HL-60/S4 (cell line): ENCODE data around the gene GRAMD4.

Experiments
- in situ Hi-C: fragments of 300-500 bp; cut with MboI; formaldehyde crosslinking; loops from 2 replicates; pipeline ENCODE4 v1.14.3; 2022; ENCODE audit warnings: low sequenced_read_pairs

GRAMD4 gene

DNA sequence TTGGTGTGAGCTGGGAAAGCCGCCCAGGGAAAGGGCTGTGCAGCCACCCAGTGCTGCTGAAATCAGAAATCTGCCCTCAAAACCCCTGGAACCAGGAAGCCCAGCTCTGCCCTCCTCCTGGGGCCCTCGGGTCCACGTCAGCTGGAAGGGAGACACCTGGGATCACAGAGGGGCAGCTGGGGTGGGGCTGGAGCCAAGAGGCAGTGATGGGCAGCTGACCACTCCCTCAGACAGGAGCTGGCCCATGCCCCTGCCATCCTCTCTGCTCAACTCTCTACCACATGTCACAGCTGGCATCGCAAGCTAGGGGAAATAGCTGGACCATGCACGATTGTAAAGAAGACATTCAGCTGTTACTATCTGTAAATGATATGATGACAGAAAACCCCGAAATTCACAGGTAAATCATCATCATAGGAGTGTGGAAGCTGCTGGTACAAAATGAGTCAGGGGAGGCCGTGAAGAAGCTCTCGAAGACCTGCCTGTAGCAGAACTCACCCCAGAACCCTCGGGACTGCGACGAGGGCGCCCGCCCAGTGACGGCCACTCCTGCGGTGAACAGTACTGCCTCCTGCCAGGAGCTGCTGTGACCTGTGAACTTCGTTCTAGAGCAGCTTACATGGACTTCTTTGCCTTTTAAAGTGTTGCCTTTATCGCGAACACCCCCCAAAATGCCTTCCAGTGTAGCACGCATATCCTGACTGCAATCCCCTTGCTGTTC is 62.0 kb downstream of the GRAMD4 start:
- in situ Hi-C loops: loop anchor here (10.0 kb wide), 1 partner anchor 117 kb away; no protein-coding TSS in a partner anchor

DNA sequence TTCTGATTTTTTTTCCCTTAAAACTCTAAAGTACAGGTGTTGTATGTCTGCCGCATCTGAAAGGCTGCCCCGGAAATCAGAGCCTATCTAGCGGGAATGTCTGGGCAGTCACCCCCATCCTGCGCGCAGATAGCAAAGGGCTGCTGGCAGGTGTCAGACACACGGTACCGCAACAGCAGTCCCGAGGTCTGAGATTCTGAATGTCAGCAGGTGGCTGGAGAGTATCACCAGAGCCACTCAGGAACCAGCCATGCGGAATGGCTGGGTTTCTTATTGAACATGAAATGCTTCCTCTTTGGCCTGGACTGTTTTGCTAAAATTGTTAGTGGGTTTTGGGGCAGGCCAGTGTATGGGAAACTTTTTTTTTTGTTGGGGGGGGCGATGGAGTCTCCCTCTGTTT is 64.5 kb downstream of the GRAMD4 start:
- in situ Hi-C loops: loop anchor here (10.0 kb wide), 1 partner anchor 120 kb away; no protein-coding TSS in a partner anchor

DNA sequence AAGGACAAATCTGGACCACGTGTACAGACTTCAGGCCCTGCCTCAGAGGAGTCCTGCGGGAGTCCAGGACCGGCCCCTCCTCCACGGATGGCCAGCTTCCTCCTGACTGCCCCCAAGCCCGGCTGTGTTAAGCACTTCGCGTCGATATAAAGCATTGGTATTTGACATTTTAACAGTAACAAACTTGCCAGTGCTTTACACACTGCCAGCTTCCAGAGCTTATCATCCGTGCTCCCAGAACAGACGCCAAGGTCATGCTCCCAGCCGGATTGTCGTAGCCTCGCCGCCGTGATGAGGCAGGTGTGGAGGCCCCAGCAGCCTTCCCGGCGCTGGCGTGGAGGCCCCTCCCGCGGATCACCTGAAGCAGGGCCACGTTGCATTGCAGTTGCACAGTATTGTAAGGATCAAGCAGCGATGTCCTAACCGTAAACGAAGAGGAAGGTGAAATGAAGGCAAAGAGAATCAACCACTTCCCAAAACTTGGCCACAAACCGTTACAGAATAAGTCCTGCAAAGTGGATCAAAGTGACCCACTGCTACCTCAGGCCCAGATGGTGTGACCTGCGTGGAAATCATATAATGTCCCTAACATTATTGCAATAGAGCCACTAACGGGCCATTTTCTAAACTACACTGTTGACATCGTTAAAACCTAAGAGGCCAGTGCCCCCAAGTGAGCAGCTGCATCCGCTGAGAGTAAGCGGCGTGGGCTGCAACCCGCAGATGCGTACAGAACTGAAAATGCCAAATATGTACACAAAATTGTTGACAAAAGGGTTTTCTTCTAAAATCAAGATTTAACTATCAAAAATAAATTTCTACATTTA is 66.2 kb downstream of the GRAMD4 start:
- in situ Hi-C loops: loop anchor here (10.0 kb wide), 1 partner anchor 122 kb away; no protein-coding TSS in a partner anchor

DNA sequence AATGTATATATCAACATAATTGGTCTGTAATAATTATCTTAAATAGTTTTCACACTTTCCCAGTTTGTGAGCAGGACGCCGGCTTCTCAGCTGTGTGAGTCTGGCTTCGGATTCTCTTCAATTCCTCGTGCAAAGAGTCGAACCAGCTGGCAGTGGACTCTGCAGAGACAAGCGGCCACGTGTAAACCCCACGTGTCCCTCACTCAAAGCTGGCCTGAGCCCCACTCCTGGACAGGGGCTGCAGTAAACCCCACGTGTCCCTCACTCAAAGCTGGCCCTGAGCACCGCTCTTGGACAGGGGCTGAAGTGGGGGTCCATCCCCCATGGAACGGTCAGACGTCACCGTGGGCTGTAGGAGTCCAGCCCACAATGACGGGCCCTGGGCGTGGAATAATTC is 66.9 kb downstream of the GRAMD4 start:
- in situ Hi-C loops: loop anchor here (10.0 kb wide), 1 partner anchor 122 kb away; no protein-coding TSS in a partner anchor

DNA sequence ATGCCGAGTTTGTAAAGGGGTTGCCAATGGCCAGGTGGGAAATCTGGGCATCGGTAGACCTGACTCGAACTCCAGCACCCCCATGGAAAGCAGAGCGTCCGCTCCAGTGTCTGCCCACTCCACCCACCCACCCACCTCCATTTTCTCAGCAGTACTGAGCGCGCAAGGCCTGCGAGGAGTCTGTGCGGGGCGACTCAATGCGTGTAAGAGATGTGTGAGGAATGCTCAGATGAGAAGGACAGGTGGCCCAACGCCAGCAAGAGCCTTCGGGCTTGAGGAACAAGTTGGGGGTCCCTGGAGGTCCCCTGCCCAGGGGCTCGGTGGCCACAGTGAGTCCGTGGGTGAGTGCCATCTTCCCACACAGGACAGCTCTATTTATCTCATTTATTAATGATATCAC is 67.3 kb downstream of the GRAMD4 start:
- in situ Hi-C loops: loop anchor here (10.0 kb wide), 1 partner anchor 123 kb away; no protein-coding TSS in a partner anchor

DNA sequence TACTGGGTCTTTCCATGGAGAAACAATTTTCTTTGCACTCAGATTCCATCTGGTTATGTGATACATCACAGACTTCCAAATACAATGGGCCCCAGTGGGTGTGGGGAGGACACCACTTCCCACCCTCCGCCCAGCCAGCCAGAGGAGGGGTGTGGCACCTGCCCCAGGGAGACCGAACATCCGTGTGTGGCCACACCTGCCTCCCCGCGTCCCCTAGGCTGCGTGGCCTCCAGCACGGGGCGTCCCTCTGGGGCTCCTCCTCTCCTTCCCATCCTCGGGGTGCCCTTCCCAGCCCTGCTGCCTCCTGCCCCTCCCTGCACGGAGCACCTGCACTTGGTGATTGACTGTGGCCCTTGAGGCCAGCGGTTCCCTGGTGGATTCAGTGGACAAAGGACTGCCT is 68.8 kb downstream of the GRAMD4 start:
- in situ Hi-C loops: loop anchor here (10.0 kb wide), 1 partner anchor 124 kb away; no protein-coding TSS in a partner anchor

DNA sequence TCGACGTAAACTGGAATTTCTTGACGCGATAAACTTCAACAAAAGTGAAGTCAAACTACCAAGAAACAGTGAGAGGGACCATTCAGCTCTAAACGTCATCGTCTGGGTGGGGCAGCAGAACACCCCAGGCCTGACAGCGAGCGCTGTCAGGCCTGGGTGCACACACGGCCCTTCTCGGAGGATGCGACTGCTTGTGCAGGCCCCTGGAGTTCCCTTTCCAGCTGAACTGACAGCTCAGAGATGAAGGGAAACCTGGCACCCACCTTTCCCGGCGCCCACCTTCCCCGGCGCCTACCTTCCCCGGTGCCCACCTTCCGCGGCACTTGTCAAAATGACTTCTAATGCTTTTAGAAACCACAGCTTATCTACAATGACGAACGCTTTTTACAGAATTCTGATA is 70.0 kb downstream of the GRAMD4 start:
- in situ Hi-C loops: no loop called here

DNA sequence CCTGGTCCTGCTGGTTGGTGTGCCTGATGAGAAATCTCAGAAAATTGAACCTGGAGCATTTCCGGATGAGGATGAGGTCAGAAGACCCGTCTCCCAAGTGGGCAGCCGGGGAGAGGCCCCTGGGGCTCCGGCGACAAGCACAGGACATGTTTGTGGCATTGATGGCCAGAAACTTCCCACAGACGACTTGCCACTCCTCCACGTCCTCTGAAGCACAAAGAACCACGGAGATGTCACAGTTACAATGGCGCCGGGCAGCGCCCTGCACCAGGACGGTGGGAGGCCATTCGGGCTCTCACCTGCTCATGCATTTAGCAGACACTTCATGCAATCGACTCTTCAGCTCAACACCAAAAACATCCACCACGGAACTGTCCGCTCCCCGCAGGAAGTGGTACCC is 71.4 kb downstream of the GRAMD4 start:
- in situ Hi-C loops: no loop called here

DNA sequence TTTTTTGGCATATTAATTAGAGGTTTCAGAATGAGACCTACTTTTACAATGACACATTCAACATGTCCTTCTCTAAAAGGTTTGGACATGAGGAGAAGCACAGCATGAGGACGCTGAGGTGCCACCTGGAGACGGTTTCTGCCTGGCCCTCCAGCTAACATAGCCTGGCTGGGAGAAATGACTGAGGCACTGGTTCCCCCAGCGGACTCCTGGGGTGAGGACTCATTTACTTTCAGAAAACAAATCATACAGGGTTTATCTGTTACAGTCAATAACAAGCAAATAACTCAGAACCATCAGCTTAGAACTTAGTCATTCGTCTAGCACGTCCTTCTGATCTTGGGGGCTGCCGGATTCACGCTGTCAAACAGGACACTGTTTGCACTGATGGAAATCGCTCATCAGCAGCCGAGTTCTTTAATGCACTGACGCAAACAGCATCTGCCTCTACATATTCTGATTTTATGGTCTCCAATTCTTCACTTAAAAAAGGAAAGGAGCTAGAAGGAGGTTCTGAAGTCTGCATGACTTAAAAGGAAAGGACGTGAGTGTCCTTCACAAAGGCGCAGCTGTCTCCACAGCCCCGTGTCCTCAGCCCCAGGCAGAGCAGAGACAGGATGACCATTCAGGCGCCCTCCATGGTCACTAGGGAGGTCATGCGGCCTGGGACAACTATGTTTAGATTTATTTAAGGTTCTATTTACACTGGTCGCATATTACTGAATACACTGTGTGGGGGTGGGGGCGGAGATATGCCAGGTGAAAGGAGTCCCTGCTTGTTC is 73.6 kb downstream of the GRAMD4 start:
- in situ Hi-C loops: no loop called here

DNA sequence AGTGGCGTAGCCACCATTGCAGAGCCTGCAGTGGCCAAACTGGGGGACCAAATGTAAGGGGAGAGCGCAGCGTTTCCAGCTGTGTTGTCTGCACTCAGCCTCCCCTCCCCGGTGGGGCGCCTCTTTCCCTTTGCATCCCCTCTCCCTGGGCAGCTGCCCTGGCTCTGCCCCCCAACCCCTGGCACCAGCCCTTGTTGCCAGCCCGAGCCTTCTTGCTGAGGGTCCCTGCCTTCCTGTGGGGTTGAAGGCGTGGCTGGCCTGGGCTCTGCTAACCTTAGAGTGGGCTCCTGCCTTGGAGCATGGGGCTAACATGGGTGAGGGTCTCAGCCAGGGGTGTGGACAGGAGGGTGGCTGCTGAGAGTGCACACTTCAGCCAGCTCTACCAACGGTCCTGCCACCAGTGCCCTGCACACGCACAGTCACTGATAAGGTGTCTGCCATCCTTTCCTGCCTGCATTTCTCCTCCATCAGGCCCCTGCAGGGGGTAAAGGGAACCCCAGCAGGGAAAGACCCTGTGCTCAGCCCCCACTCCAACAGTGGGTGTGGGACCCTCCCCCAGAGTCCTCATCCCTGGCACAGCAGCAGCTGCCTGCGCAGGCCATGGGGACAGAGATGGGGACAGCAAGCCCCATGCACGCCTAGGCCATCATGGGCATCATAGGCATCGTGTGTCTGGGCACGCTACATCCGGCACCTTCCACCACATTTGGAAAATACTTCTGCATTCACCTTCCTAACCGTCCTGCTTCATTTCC is 74.4 kb downstream of the GRAMD4 start:
- in situ Hi-C loops: no loop called here

DNA sequence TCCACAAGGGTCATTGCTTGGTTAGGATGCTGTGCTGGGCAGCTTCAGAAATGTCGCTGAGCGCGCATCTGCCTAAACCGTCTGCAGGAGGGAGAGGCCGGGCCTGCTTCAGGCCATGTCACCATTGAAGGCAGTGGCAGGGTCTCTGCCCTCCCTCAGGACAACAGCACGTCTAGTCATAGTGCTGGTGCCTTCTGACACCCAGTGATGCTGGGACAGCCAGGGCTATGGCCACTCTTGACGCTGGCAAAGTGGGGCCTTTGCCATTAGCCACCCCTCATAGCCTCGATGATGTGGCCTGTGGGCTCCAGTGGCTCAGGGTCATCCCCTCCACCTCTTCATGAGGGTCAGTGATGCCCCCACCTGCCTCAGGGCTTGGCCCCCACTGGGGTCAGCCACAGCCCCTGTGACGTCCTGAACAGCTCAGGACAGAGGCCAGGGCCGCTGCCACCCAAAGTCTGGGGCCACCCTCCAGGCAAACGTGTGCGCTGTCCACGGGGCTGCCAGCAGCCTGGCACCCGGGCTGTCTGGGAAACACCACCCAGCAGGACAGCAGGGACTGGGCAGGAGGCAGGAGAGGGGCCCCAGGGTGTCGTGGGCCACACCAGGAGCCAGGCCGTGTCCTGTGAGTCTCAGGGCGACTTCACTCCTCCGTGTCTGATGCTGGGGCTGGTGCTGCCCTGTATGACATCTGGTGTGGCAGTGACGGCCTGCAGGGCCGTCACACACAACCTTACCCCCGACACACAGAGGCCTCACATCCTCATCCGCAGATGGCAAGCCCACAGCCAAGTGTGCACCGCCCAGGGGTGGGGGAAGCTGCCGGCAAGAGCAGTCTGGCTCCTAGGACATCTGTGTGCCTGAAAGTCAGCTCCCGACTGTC is 75.4 kb downstream of the GRAMD4 start:
- in situ Hi-C loops: no loop called here

DNA sequence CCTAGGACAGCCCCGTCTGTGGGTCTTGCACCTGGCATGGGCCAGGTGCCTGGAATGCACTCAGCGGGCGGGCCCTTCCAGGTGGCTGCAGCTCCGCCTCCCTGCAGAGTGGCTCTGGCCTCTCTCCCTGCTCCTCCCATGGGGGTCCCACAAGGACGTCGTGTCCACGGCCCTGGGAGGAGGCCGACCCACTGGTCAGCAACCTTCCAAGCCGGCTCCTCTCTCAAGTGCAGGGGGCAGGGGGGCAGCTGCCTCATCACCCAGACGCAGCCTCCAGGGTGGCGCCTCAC is 76.0 kb downstream of the GRAMD4 start:
- in situ Hi-C loops: no loop called here

DNA sequence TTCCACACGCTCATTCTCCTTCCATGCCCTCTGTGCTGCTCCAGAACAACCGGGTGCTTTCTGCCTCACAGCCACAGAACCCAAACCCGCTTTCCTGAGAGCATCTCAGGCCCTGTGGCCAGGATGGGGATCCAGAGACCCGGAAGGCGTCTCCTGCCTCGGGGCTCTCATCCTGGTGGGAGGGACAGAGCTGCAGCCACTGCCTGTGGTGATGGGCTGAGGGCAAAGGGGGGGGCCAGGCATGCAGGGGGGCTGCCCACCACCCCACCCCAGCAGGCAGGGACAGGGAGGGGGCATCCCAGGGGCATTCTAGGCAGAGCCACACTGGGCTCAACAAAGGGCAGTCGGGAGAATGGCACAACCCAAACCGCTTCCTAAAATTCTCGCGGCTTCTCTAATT is 76.4 kb downstream of the GRAMD4 start:
- in situ Hi-C loops: no loop called here

DNA sequence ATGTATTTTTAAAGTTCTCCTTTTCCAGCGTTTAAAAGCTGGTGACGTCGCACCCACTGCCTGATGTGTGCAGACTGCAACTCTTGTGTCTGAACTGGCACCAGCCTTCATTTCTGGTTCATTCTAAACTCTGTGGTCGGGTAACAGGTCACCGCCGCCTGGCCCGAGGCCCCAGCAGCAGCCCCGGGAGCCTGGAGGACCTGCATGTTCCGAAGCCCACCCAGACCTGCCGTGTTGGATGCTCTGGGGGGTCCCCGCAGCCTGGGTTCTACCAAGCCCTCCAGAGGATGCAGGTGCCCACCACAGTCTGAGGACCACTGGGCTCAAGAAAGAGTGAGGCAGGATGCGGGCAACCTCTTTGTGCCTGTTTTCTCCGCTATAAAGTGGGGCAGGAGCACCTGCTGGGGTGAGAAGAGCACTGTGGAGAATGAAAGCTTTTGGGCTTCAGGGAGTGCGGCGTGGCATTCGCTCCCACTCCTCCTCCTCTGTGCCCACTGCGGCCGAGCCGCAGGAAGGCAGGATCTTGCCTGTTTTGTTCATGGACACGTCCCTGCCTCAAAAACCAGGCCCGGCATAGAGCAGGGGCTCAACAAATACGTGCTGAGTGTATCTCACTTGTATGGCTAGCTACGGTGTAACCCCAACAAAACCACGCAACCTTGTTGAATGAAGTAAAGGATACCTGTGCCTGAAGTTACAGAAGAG is 77.8 kb downstream of the GRAMD4 start:
- in situ Hi-C loops: no loop called here

DNA sequence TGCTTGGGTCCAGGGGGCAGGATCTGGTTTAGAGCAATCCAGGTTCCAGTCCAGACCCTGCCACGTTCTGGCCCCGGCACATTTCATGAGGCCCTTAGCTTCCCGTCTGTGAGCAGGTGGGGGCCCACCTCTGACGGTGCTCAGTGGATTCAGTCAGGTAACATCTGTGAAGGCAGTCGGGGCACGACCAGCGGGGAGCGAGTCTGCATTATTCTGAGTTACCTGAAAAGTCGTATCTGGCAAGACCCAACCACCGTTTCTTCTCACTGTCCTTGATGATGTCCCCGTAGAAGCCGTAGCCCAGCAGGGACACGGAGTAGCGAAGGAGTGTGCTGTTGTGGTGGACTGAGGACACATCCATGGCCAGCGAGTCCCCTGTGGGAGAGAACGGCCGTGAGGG is 78.9 kb downstream of the GRAMD4 start:
- in situ Hi-C loops: no loop called here

DNA sequence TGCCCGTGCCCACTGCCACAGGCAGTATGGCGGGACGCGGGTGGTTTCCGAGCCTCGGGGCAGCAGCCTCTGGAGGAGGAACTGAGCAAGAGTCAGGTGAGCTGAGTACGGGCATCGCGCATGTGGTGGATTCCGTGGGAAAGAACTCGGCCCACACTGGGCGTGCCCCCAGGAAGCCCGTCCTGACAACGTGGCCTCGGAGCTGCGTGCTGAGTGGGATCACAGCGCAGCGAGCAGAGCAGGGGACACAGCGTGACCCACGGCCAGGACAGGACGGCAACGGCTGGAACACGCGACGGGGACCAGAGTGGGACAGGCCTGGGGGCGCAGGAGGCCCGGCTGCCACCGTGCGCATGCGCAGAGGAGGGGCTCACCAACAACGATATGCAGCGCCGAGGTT is 81.1 kb downstream of the GRAMD4 start:
- in situ Hi-C loops: no loop called here

DNA sequence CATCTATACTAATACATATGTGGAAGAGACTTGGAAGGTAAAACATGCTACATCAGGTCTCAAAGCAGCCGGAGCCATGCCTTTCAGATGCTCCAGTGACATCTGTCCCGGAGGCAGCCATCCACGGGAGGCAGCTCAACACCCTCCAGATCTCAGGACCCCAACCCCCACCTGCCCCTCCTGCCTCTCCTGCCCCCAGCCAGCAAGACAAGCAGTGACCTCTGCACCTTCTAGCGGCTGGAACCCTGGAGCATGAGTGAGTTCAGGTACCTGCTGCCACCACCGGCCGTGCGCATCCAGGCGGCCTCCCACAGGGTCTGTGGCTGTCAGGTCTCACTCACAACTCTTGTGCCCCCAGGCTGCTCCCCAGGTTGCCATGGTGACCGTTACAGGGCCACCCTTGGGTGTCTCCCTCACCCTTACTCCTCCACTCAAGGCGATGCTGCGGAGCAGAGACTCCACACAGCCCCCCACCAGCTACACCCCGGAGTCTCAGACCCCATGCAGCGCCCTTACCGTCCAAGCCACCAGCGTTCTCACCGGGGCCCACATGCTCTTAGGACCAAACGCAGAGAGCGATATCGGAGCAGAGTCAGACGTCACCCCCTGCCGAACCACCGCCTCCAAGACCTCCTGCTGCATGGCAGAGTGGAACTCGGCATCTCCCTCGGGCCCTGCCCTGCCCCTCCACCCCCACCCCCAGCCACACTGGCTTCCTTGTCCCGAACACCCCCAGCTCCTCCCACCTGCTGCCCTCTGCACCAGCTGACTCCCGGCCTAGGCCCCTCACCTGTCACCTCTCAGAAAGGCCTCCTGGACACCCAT is 83.2 kb downstream of the GRAMD4 start:
- in situ Hi-C loops: no loop called here

DNA sequence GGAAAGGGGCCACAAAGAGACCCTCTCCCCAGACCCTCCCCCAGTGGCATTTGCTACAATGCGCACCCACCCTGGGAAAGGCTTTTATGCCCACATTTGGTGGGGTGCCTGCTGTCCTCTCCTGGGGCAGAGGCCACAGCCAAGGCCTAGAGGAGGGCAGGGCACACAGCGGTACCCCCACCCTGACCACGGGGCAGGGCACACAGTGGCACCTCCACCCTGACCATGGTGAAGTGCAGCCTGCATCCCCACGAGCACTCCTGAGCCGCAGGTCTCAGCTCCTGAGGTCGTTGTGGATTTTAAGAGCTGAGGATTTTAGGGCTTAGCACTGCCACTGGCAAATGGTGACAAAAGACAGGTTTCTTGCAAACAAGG is 83.8 kb downstream of the GRAMD4 start:
- in situ Hi-C loops: no loop called here
